GM19455 (cell line): ENCODE data around the gene STK10.
A peak's percentile ranks its signal among the peaks of the same experiment; 100 is the strongest.

Source experiments
- ATAC-seq: cut with Tn5 transposase; IDR thresholded peaks from one replicate; pipeline ENCODE4 v1.9.1; 2021; ENCODE audit not compliant: unreplicated experiment

STK10 gene

GRCh38 chr5:172189693-172190296 lies 1.8 kb upstream of the STK10 start:
- no peak for ATAC-seq

- no peak for ATAC-seq
Measured at GRCh38 chr5:172188893-172189692, 1.1 kb upstream of the STK10 start.

- ATAC-seq, result peak; percentile 35
Measured at GRCh38 chr5:172187118-172188032, 649 bp downstream of the STK10 start.

GRCh38 chr5:172186114-172186695 lies 1.8 kb downstream of the STK10 start:
- no peak for ATAC-seq

GRCh38 chr5:172185096-172185461 lies 2.9 kb downstream of the STK10 start:
- ATAC-seq, result no peak

DNA sequence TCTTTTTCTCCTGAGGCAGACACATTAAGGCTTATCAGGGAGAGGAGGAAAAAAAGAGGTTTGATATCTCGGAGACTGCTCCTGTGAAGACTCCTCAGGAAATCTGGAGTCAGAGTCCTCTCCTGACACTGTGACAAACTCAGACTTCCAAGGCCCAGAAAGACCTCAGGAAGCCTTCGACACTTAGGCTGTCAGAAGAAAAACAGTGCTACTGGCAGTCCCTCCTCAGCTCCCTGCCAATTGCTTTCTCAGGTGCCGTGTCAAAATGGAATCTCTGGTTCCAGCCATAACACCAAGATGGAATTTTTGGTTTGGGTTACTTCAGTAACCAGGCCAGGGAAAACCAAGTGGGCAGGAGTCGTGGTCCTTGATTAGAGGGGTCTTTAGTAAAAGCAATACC lies 4.1 kb downstream of the STK10 start:
- ATAC-seq, result no peak

DNA sequence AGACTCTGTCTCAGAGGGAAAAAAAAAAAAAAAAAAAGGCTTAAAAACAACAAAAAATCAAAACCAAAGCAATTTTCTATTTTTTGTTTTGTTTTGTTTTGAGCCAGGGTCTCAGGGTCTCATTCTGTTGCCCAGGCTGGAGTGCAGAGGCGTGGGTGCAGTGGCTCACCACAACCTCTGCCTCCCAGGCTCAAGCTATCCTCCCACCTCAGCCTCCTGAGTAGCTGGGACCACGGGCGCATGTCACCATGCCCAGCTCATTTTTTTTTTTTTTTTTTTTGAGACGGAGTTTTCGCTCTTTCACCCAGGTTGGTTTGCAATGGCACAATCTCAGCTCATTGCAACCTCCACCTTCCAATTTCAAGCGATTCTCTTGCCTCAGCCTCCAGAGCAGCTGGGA lies 5.7 kb downstream of the STK10 start:
- ATAC-seq, result no peak

DNA sequence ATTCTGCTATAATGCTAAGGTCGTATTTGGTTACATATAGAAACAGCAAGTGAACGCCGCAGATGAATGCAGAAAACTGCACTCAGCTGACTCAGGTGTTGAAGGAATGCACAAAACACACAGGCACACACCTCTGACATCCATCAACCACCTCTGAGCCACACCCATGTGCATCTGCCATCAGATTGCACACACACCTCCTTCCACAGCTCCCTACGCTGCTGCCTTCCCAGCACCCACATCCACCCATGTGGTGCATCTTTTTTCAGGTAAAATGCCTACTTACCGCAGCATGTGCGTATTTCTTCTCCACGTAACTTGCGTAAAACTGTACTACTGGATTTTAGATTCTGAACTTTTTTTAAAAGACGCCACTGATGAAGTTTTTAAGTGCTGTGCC lies 7.1 kb downstream of the STK10 start:
- ATAC-seq, result no peak

GRCh38 chr5:172178991-172179989 lies 8.7 kb downstream of the STK10 start:
- ATAC-seq, result peak; percentile 39

DNA sequence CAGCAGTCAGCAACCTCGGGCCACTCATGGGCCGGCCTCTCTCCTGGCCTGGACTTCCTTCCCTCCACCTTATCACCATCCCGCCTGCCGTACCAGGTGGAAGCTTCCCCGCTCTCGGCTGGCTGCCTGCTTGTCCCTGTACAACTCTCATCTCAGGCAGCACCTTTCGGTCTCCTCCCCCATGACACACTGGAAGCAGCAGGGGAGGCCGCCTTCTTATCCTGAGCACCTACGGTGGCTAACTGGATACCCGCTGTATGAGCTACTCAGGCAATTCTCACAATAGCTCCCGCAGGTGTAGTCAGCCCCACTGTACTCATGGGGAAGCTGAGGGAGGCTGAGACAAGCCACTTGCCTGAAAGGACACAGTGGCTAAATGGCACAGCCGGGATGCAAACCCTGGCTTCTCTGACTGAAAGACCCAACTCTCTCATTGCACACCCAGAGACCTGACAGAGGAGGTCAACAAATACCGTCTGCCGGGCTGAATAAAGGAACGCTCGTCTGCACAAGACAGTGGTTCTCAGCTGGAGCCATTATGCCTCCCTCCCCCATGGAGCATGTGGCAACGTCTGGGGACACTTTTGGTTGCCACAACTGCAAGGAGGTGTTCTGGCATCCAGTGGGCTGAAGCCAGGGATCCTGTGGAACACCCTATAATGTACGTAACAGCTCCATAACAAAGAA lies 9.6 kb downstream of the STK10 start:
- ATAC-seq, result no peak

DNA sequence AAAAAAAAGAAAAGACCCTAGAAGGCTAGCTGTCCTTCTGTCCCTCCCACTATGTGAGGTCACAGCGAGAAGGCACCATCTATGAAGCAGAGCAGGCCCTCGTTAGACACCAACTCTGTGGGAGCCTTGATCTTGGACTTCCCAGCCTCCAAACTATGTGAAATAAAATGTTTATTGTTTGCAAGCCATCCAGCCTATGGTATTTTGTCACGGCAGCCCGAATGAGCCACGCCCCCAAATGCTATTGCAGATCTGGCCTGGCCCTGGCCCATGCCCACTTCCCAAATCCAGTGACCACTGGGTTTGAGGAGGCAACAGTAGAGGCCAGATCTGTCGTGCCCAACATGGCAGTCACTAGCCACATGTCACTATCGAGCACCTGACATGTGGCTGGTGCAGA lies 10.8 kb downstream of the STK10 start:
- ATAC-seq, result no peak

GRCh38 chr5:172175263-172175719 lies 12.7 kb downstream of the STK10 start:
- peak; percentile 49 for ATAC-seq

- ATAC-seq, result no peak
Measured at GRCh38 chr5:172173564-172174153, 14.4 kb downstream of the STK10 start.

DNA sequence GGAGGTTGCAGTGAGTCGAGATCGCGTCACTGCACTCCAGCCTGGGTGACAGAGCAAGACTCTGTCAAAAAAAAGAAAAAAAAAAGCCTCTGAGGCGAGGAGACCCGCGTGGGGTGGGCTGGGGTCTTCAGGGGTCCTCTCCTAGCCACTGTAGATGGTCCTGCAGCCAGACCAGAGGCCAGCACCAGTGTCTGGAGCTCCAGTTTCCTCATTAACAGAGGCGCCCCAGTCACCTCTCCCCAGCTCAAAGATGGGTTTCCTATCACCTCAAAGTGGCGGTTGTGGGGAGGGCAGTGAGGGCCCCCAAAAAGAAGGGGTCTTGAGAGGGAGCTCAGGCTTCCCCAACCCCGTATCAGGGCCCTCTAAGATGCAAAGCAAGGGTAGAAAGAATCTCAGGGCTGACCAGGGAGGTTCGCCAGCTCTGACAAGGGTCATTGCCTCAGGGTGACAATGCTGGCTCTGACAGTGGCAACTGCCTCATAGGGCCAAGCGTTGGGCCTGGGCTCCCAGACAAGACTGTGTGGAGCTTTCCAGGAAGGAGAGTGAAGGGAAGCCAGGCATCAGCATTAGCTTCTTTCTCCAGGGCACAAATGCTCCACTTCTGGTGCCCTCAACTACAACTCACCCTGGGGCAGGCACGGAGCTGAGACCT lies 15.0 kb downstream of the STK10 start:
- no peak for ATAC-seq

GRCh38 chr5:172171118-172171517 lies 16.9 kb downstream of the STK10 start:
- no peak for ATAC-seq

- ATAC-seq, result no peak
Measured at GRCh38 chr5:172170251-172170701, 17.7 kb downstream of the STK10 start.

GRCh38 chr5:172169216-172169615 lies 18.8 kb downstream of the STK10 start:
- ATAC-seq, result no peak

- no peak for ATAC-seq
Measured at GRCh38 chr5:172168311-172168710, 19.7 kb downstream of the STK10 start.
